HUES6 (cell line): ENCODE results near the gene CLC.
"Not testable (repeated sequence)": the region's sequence is repeated elsewhere in the genome, so short reads cannot be mapped to it uniquely, and the experiment has no call there.

Experiments used
- H3K27ac ChIP-seq: 2 replicates; pipeline ENCODE4 v1.7.0; 2013; ENCODE audit warnings: low read depth, mild to moderate bottlenecking, low read length, inconsistent platforms
- H3K27me3 ChIP-seq: 2 replicates; pipeline ENCODE4 v1.6.1; 2013; ENCODE audit warnings: low read length; ENCODE audit not compliant: control insufficient read depth, insufficient read depth
- H3K36me3 ChIP-seq: 2 replicates; pipeline ENCODE4 v1.6.1; 2013; ENCODE audit warnings: low read length; ENCODE audit not compliant: control insufficient read depth, insufficient read depth
- H3K4me1 ChIP-seq: 2 replicates; pipeline ENCODE4 v1.6.1; 2013; ENCODE audit warnings: low read length; ENCODE audit not compliant: control insufficient read depth, insufficient read depth
- H3K4me3 ChIP-seq: 2 replicates; pipeline ENCODE4 v1.5.1; 2013; ENCODE audit warnings: low read depth, low read length
- H3K9ac ChIP-seq: one replicate; pipeline ENCODE4 v1.6.1; 2013; ENCODE audit warnings: mild to moderate bottlenecking, low read length
- H3K9me3 ChIP-seq: 2 replicates; pipeline ENCODE4 v1.6.1; 2013; ENCODE audit warnings: low read depth, low read length; ENCODE audit not compliant: control insufficient read depth, insufficient read depth

The CLC gene

GRCh38 chr19:39729594-39729993, 8.2 kb downstream of the CLC start:
- Histone ChIP-seq H3K27me3 (peaks cover 36% of the 10 kb centered on the region), H3K4me3 (no peak overlapping the region), H3K9me3 (no peaks in the 10 kb centered on the region), H3K9ac (no peak overlapping the region), H3K4me1 (no peaks in the 10 kb centered on the region), H3K27ac (no peak overlapping the region), H3K36me3 (no peaks in the 10 kb centered on the region)

DNA sequence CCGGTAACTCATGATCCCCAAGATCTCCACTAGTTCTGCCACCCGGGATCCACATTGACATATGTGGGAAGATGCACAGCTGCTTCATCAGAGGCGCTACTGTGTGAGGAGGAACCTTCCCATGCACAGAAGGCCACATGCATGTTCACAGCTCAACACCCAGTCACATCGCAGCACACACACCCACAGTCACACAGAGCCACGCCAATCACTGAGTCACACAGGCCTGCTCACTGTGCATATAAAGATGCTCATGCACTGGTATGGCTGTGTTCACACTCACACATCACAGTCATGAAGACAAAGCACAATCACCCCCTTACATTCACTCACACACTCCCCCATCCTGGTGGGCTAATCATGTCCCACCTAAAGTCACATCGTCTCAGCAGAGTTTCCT, 9.8 kb downstream of the CLC start:
- Histone ChIP-seq H3K9ac (no peak overlapping the region), H3K27me3 (peaks cover 36% of the 10 kb centered on the region), H3K4me3 (no peak overlapping the region), H3K4me1 (no peaks in the 10 kb centered on the region), H3K36me3 (no peaks in the 10 kb centered on the region), H3K9me3 (no peaks in the 10 kb centered on the region), H3K27ac (no peak overlapping the region)

- no peak overlapping the region for H3K9ac ChIP-seq
- no peaks in the 10 kb centered on the region for H3K36me3 ChIP-seq
Observed at GRCh38 chr19:39727070-39727800, 10.6 kb downstream of the CLC start.

GRCh38 chr19:39725995-39726394, 11.8 kb downstream of the CLC start:
- Histone ChIP-seq H3K9me3 (no peaks in the 10 kb centered on the region), H3K4me3 (no peak overlapping the region), H3K27ac (no peak overlapping the region), H3K36me3 (no peaks in the 10 kb centered on the region), H3K4me1 (no peaks in the 10 kb centered on the region), H3K9ac (no peak overlapping the region), H3K27me3 (peaks cover 32% of the 10 kb centered on the region)

More at GRCh38 chr19:39727070-39727800, 10.6 kb downstream of the CLC start:
- Histone ChIP-seq H3K9me3 (no peaks in the 10 kb centered on the region), H3K4me1 (no peaks in the 10 kb centered on the region), H3K27me3 (peaks cover 39% of the 10 kb centered on the region), H3K4me3 (no peak overlapping the region), H3K27ac (no peak overlapping the region)

DNA sequence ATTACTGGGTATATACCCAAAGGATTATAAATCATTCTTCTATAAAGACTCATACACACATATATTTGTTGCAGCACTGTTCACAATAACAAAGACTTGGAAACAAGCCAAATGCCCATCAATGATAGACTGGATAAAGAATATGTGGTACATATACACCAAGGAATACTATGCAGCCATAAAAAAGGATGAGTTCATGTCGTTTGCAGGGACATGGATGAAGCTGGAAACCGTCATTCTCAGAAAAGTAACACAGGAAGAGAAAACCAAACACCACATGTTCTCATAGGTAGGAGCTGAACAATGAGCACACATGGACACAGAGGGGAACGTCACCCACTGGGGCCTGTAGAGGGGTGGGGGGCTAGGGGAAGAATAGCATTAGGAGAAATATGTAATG, 17.7 kb downstream of the CLC start:
- H3K4me1 ChIP-seq, H3K27me3 ChIP-seq, H3K36me3 ChIP-seq, H3K4me3 ChIP-seq, H3K9ac ChIP-seq, H3K9me3 ChIP-seq, H3K27ac ChIP-seq: not testable (repeated sequence)

- H3K27me3 ChIP-seq = peaks cover 12% of the 10 kb centered on the region; the same call in 1 of the 2 replicates
- H3K27ac ChIP-seq = no peak overlapping the region
- no peak overlapping the region for H3K4me3 ChIP-seq
- H3K36me3 ChIP-seq = no peaks in the 10 kb centered on the region
- H3K4me1 ChIP-seq = no peaks in the 10 kb centered on the region; the same call in 1 of the 2 replicates
- H3K9me3 ChIP-seq = no peaks in the 10 kb centered on the region
- H3K9ac ChIP-seq = no peak overlapping the region
Observed at GRCh38 chr19:39710333-39710890, 27.4 kb downstream of the CLC start.

DNA sequence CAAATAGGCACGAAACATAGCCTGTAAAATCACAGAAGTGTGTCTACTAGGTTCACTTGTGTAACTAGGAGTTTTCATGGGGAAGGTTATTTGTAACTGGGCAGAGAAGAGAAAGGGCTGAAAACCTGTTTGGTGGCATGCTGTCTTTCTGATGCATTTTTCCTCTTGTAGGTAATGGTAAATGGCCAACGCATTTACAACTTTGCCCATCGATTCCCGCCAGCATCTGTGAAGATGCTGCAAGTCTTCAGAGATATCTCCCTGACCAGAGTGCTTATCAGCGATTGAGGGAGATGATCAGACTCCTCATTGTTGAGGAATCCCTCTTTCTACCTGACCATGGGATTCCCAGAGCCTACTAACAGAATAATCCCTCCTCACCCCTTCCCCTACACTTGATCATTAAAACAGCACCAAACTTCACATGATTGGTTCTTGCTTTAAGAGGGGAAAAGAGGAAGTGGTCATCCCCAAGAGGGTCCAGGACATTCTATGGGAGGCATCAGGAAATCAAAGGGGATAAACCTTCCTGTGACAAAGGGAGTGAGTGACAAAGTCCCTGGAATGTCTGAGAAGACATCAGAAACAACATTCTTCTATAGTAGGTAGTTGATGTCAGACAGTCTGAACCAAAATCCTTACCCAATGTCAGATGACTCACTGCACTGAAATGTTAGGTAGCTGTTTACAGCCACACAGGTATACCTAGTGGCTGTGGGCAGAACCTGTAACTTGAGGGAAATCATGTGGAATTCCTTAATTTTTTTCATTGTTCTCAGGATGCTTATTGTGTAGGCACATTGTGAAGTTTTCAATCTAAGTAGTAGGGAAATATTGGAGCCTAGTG, 28.6 kb downstream of the CLC start:
- Histone ChIP-seq H3K4me3 (no peak overlapping the region), H3K9me3 (no peaks in the 10 kb centered on the region), H3K27ac (no peak overlapping the region), H3K36me3 (no peaks in the 10 kb centered on the region), H3K27me3 (peaks cover 12% of the 10 kb centered on the region; the same call in 1 of the 2 replicates), H3K4me1 (no peaks in the 10 kb centered on the region; the same call in 1 of the 2 replicates), H3K9ac (no peak overlapping the region)

DNA sequence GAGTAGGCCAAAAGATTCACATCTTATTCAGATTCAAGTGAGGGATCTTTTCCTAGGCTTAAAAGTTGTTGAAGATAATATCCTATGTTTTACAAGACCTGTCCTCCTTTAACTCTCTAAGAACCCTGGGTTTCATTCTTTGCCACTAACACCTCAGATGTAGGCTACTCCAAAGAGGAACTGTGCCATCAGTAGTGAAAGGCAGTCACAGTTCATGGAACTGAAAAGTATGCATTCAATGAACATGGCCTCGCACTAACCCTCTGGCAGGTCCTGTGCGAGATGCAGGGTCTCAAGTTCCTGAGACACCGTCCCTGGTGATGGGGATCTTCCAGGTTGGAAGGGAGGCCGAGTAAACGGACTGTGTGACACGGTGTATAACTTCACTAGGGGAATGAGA, 29.2 kb downstream of the CLC start:
- H3K9ac ChIP-seq = no peak overlapping the region
- H3K27ac ChIP-seq = no peak overlapping the region
- H3K36me3 ChIP-seq = no peaks in the 10 kb centered on the region
- H3K27me3 ChIP-seq = peaks cover 12% of the 10 kb centered on the region; the same call in 1 of the 2 replicates
- no peaks in the 10 kb centered on the region for H3K9me3 ChIP-seq
- no peak overlapping the region for H3K4me3 ChIP-seq
- no peaks in the 10 kb centered on the region; the same call in 1 of the 2 replicates for H3K4me1 ChIP-seq

DNA sequence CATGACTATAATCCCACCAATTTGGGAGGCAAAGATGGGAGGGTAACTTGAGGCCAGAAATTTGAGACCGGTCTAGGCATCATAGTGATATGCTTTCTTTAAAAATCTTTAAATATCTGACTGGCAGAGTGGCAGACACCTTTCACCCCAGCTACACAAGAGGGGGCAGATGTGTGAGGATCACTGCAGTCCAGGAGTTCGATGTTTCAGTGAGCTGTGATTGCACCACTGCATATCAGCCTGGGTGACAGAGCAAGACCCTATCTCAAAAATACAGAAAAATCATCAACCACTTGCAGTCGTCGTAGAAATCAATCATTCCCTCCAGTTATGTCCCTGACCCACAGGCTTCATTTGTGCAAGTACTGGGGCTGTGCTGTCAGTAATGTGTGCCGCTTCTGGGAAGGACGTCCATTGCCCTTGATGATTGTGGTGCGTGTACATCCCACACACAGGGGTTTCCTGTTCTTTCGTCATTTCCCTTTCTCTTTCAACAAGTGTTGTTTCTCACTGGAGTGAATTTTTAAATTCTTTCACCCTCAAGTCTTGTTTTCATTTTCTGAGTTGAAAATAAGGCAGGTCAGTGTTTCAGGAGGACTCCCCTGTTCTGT, 32.1 kb downstream of the CLC start:
- Histone ChIP-seq H3K27me3 (peaks cover 4% of the 10 kb centered on the region; the same call in 1 of the 2 replicates), H3K27ac (no peak overlapping the region), H3K9me3 (no peaks in the 10 kb centered on the region), H3K36me3 (no peaks in the 10 kb centered on the region), H3K4me3 (no peak overlapping the region), H3K4me1 (no peaks in the 10 kb centered on the region; the same call in 1 of the 2 replicates), H3K9ac (no peak overlapping the region)

GRCh38 chr19:39704181-39705044, 33.4 kb downstream of the CLC start, which contains the start of gene LGALS14:
LGALS14 (plus strand) TSS chr19:39704481; CDS start chr19:39704529, 48 bp downstream.
- Histone ChIP-seq H3K36me3 (no peaks in the 10 kb centered on the region), H3K9me3 (no peaks in the 10 kb centered on the region), H3K4me1 (no peaks in the 10 kb centered on the region; the same call in 1 of the 2 replicates), H3K9ac (no peak within 1 kb of the TSS), H3K4me3 (no peak within 1 kb of the TSS), H3K27ac (no peak within 1 kb of the TSS), H3K27me3 (peaks cover 2% of the 10 kb centered on the region; the same call in 1 of the 2 replicates)
